Psoas muscle (tissue), 8 donors: ENCODE results near the gene CYP2W1. TPM values are rescaled to one million over a fixed set of nuclear protein-coding genes. Genes with fewer than 3 reads are reported as not detected.
"Not testable (repeated sequence)": the region's sequence is repeated elsewhere in the genome, so short reads cannot be mapped to it uniquely, and the experiment has no call there.

ENCODE experiments used
- ATAC-seq, 4 donors: fragments of 200-7000 bp; cut with Tn5 transposase; one replicate each; pipeline ENCODE4 v1.9.1; 2020; ENCODE audit warnings: moderate library complexity in 3 of 4, mild to moderate bottlenecking in 2 of 4
- DNase-seq, 2 donors: peaks; one replicate each; pipeline ENCODE4 v3.0.0-alpha.2; 2020
- H3K27ac ChIP-seq: fragments of 200-600 bp; one replicate; pipeline ENCODE4 v1.8.0; 2022
- H3K27me3 ChIP-seq, 3 donors: fragments of 200-600 bp in 1 of 3; one replicate each; pipeline versions ENCODE4 v1.6.1 to v1.8.0; 2013 to 2022; ENCODE audit warnings: low read length in 2 of 3, mild to moderate bottlenecking in 2 of 3, moderate library complexity in 1 of 3; ENCODE audit not compliant: insufficient read depth in 3 of 3
- H3K36me3 ChIP-seq, 2 donors: fragments of 200-600 bp in 1 of 2; one replicate each; pipeline versions ENCODE4 v1.6.1 to v1.8.0; 2013 to 2022; ENCODE audit warnings: low read depth in 1 of 2, mild to moderate bottlenecking in 1 of 2, moderate library complexity in 1 of 2; ENCODE audit not compliant: insufficient read depth in 1 of 2
- H3K4me1 ChIP-seq: fragments of 200-600 bp; one replicate; pipeline ENCODE4 v1.8.0; 2022
- H3K4me3 ChIP-seq: fragments of 200-600 bp; one replicate; pipeline ENCODE4 v1.8.0; 2022; ENCODE audit warnings: mild to moderate bottlenecking
- H3K9me3 ChIP-seq: fragments of 200-600 bp; one replicate; pipeline ENCODE4 v1.8.0; 2022
- CTCF ChIP-seq: fragments of 200-600 bp; IDR thresholded peaks from one replicate; pipeline ENCODE4 v1.8.0; 2022; ENCODE audit warnings: antibody characterized with exemption
- WGBS, 3 donors: extraction: QIAGEN DNeasy Blood & Tissue Kit; methylation state at CpG; one replicate each; pipeline versions ENCODE4 v1.1.6 to v1.1.7; 2013; 5-methylcytosine and 5-hydroxymethylcytosine counted together
- intact Hi-C, 2 donors: fragments of 100-400 bp; cut with DNase I; formaldehyde crosslinking; loops; one replicate each; pipeline versions ENCODE4 v1.11.0 to v1.14.2; 2022
- polyA plus RNA-seq, 3 donors: library from polyadenylated mRNA; stranded (reverse); fragments of 200-250 nt; gene quantifications; one replicate each; pipeline ENCODE4 v1.2.3, GENCODE V29; 2013
- total RNA-seq, 4 donors: library from RNA; stranded (reverse); fragmentation: NEBNext Ultra II Directional in 2 of 4; extraction: Animal tissue kit (Norgen Biotek cat#: 25700) in 2 of 4; gene quantifications; one replicate each; pipeline versions ENCODE4 v1.2.1 to v1.2.4, GENCODE V29; 2021 to 2023
- donor health status: healthy with polysubstance abuse.
- donor health status: DM: no; HTN: no; CAD: no; lungs with moderate emphysema.
- donor health status: Bipolar disorder and iron deficiency.
- donor health status: healthy.
- donor health status: DM: yes; HTN: yes; CAD: no.
- donor health status: DM: no; HTN: no; CAD: no.
- donor health status: DM: no; HTN: no; CAD: no.
- donor health status: DM: yes; HTN: yes; CAD: no.

The CYP2W1 gene
- total and polyA plus RNA-seq, 7 donors: not detected

GRCh38 chr7:960269-960871, 22.6 kb upstream of the CYP2W1 start:
- H3K9me3 ChIP-seq: no peaks in the 10 kb centered on the region
- 59 to 69% (median 60%) methylated on average over 31 of the region's 31 CpGs for WGBS, 3 donors
- TF ChIP-seq CTCF: no peak
- H3K27me3 ChIP-seq: peaks cover 0 to 24% (median 9%) of the 10 kb centered on the region in 3 donors
- no peak overlapping the region for H3K4me3 ChIP-seq
- H3K4me1 ChIP-seq: peaks cover 14% of the 10 kb centered on the region
- DNase-seq: no peak
- H3K27ac ChIP-seq: no peak overlapping the region
- no peak for ATAC-seq
- H3K36me3 ChIP-seq: no peaks in the 10 kb centered on the region
- intact Hi-C loops: no loop called here

DNA sequence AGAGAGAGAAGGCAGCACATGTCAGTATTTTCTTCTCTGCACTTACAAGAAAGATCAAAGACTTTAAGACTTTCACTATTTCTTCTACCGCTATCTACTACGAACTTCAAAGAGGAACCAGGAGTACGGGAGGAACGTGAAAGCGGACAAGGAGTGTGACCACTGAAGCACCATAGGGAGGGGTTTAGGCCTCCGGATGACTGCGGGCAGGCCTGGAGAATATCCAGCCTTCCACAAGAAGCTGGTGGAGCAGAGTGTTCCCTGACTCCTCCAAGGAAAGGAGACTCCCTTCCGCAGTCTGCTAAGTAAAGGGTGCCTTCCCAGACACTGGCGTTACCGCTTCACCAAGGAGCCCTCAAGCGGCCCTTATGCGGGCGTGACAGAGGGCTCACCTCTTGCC, 22.0 kb upstream of the CYP2W1 start:
- intact Hi-C loops, H3K4me3 ChIP-seq, H3K36me3 ChIP-seq, ATAC-seq, H3K27ac ChIP-seq, H3K9me3 ChIP-seq: not testable (repeated sequence)
- Histone ChIP-seq H3K27me3 (peaks cover 0 to 21% (median 7%) of the 10 kb centered on the region in 3 donors), H3K4me1 (peaks cover 20% of the 10 kb centered on the region)
- 65 to 68% (median 66%) methylated on average over 13 of the region's 13 CpGs for WGBS, 3 donors
- DNase-seq: peak in 1 of 2 donors; percentile 17

DNA sequence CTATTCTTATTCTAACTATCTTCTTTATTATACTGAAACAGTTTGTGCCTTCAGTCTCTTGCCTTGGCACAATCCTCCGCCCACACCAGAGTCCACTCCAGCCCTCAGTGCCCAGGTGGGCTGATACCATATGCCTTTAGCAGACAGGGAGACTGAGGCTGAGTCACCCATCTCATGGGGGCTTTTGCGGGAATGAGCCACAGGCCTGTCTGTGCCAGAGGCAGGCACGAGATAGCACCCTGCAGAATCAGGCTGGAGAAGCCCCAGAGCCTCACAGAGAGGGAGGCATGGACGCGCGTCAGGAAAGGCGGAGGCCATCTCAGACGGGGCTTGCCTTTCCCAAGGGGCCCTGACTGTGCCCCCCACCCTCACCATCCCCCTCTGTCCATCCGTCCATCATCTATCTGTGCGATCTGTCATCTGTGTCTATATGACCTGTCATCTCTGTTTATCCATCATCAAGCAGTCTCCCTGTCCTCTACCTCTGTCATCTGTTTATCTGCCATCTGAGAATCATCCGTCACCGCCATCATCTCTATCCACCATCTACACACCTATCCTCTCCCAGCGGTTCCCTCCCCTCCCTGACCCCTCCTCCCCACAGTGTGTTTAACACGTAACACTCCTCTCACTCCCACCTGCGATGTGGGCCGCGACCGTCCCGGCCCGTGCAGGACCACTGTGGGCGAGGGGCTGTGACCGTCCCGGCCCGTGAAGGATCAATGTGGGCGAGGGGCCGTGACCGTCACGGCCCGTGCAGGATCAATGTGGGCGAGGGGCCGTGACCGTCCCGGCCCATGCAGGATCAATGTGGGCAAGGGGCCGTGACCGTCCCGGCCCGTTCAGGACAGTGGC, 21.2 kb upstream of the CYP2W1 start:
- 79 to 81% (median 81%) methylated on average over 36 to 37 of the region's 37 CpGs for WGBS, 3 donors
- peaks cover 0 to 21% (median 6%) of the 10 kb centered on the region in 3 donors for H3K27me3 ChIP-seq
- H3K9me3 ChIP-seq: no peaks in the 10 kb centered on the region
- DNase-seq (peak in 1 of 2 donors; percentile 28), ATAC-seq (no peak)
- peaks cover 25% of the 10 kb centered on the region for H3K4me1 ChIP-seq
- no peak overlapping the region for H3K4me3 ChIP-seq
- peaks cover 0 to 4% of the 10 kb centered on the region in 2 donors for H3K36me3 ChIP-seq
- intact Hi-C loops: no loop called here
- TF ChIP-seq CTCF: no peak
- H3K27ac ChIP-seq: no peak overlapping the region

GRCh38 chr7:962401-963081, 20.4 kb upstream of the CYP2W1 start:
- peaks cover 25% of the 10 kb centered on the region for H3K4me1 ChIP-seq
- no peaks in the 10 kb centered on the region for H3K9me3 ChIP-seq
- H3K36me3 ChIP-seq: peaks cover 0 to 11% of the 10 kb centered on the region in 2 donors
- DNase-seq (peak in 1 of 2 donors; percentile 51), ATAC-seq (no peak)
- no peak overlapping the region for H3K4me3 ChIP-seq
- WGBS, 3 donors: 75 to 78% (median 78%) methylated on average over 17 of the region's 17 CpGs
- TF ChIP-seq CTCF: no peak
- intact Hi-C loops: no loop called here
- H3K27ac ChIP-seq: no peak overlapping the region
- peaks cover 0 to 18% (median 4%) of the 10 kb centered on the region in 3 donors for H3K27me3 ChIP-seq
